GM12891 (cell line): ENCODE results near the gene RILP.
A peak's percentile ranks its signal among the peaks of the same experiment; 100 is the strongest.

Experiments used
- POLR2A ChIP-seq: IDR thresholded peaks from 2 replicates; pipeline ENCODE4 v1.6.1; 2011; ENCODE audit warnings: low read depth, low read length, control low read depth
- POLR2AphosphoS5 ChIP-seq: IDR thresholded peaks from 2 replicates; pipeline ENCODE4 v1.6.1; 2011; ENCODE audit warnings: low read depth, low read length, control low read depth
- SPI1 ChIP-seq: IDR thresholded peaks from 2 replicates; pipeline ENCODE4 v1.6.1; 2011; ENCODE audit warnings: low read depth, low read length, control low read depth
- TAF1 ChIP-seq: IDR thresholded peaks from 2 replicates; pipeline ENCODE4 v1.6.1; 2011; ENCODE audit warnings: low read depth, low read length, control low read depth

DNA sequence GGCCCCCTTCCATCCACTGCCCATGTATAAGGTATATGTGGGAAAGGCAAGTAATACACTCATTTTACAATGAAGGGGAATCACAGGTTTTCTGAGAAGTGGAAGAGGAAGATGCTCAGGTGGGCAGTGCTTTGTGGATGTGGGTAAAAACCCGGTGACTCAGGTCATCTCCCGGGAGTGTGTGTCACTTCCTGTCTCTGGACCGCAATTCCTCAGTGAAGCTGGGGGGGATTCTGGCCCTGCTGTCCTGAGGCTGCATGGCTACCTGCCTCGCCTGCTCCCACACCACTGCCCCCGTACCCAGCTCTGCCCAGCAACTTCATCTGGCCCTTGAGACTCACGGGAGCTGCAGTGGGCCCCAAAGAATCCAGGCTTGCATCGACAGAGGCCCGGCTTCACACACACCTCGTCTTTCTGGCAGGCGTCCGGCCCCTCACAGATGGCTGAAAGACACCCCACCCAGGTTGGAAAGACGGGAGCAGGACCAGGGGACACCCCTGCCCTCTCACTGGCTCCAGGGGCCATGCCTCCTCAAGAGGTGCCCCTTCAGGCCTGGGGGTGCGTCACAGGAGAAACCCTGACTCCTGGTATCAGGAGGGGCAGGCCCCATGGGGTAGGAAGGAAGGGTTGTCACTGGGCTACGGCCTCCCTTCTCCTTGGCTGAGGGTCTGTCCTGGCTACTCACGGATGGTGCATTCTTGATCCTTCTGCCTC, 5.0 kb downstream of the RILP start:
- TF ChIP-seq POLR2A (no peak; the same call in 1 of the 2 replicates), SPI1 (peak; percentile 74), POLR2AphosphoS5 (no peak), TAF1 (peak; percentile 32; the same call in 1 of the 2 replicates)
